ENCODE measurements around the gene CDH18. TPM values are rescaled to one million over a fixed set of nuclear protein-coding genes. Genes with fewer than 3 reads are reported as not detected.

CDH18 gene
- 1 to 10 TPM in 1 of 2 donors, under 1 TPM in 1; 0.78 to 2.0 TPM for total RNA-seq

GRCh38 chr5:19987612-19988361 is at the start of gene CDH18:
TSS of gene CDH18 (minus strand) at chr5:19988200. CDS start at chr5:19838986, 149,214 bp downstream.
- intact Hi-C loops (cut with DNase I) = no loop called here
- Histone ChIP-seq H3K4me3 (no peak within 1 kb of the TSS), H3K27me3 (no peaks in the 10 kb centered on the region), H3K36me3 (replicated peaks in 1 of 2; ENCODE audit: insufficient read depth in 1 of 2, low read depth in 2 of 2) (no peaks in the 10 kb centered on the region), H3K27ac (no peak within 1 kb of the TSS), H3K9me3 (no peaks in the 10 kb centered on the region), H3K4me1 (peaks cover 10% of the 10 kb centered on the region)
- peak; percentile 59 to 82 (median 60) for DNase-seq
- ATAC-seq = peak; percentile 97
- WGBS, 2 donors = 6% methylated on average over 26 of the region's 26 CpGs
- TF ChIP-seq POLR2A (IDR thresholded peaks at IDR 0.05) (no peak), CTCF (IDR thresholded peaks at IDR 0.05) (no peak)

- no peak for DNase-seq
- intact Hi-C loops (cut with DNase I) = no loop called here
- H3K4me3 ChIP-seq = no peak overlapping the region
- H3K9me3 ChIP-seq = no peaks in the 10 kb centered on the region
- H3K27me3 ChIP-seq = no peaks in the 10 kb centered on the region
- ATAC-seq = no peak
- 77 to 93% methylated on average over 1 of the region's 1 CpG for WGBS, 2 donors
- H3K27ac ChIP-seq = no peak overlapping the region
- no peaks in the 10 kb centered on the region for H3K36me3 ChIP-seq (replicated peaks in 1 of 2; ENCODE audit: insufficient read depth in 1 of 2, low read depth in 2 of 2)
- H3K4me1 ChIP-seq = no peaks in the 10 kb centered on the region
- no peak for TF ChIP-seq POLR2A (IDR thresholded peaks at IDR 0.05)
- TF ChIP-seq CTCF (IDR thresholded peaks at IDR 0.05) = no peak
Measured at GRCh38 chr5:20034717-20035116, 46.7 kb upstream of the CDH18 start.

- intact Hi-C loops (cut with DNase I) = no loop called here
- TF ChIP-seq CTCF (IDR thresholded peaks at IDR 0.05) (no peak), POLR2A (IDR thresholded peaks at IDR 0.05) (no peak)
- WGBS, 2 donors = 83 to 92% methylated on average over 2 of the region's 2 CpGs
- H3K27me3 ChIP-seq = no peaks in the 10 kb centered on the region
- H3K36me3 ChIP-seq (replicated peaks in 1 of 2; ENCODE audit: insufficient read depth in 1 of 2, low read depth in 2 of 2) = no peaks in the 10 kb centered on the region
- ATAC-seq (no peak), DNase-seq (no peak)
- H3K9me3 ChIP-seq = no peaks in the 10 kb centered on the region
- H3K4me1 ChIP-seq = no peaks in the 10 kb centered on the region
- H3K4me3 ChIP-seq = no peak overlapping the region
- no peak overlapping the region for H3K27ac ChIP-seq
Measured at GRCh38 chr5:20033881-20034280, 45.9 kb upstream of the CDH18 start.

- H3K27me3 ChIP-seq = no peaks in the 10 kb centered on the region
- no peaks in the 10 kb centered on the region for H3K9me3 ChIP-seq
- ATAC-seq = no peak
- no peak overlapping the region for H3K4me3 ChIP-seq
- DNase-seq = no peak
- TF ChIP-seq POLR2A (IDR thresholded peaks at IDR 0.05) (no peak), CTCF (IDR thresholded peaks at IDR 0.05) (no peak)
- H3K27ac ChIP-seq = no peak overlapping the region
- intact Hi-C loops (cut with DNase I) = no loop called here
- 20 to 21% methylated on average over 2 of the region's 2 CpGs for WGBS, 2 donors
- no peaks in the 10 kb centered on the region for H3K4me1 ChIP-seq
- no peaks in the 10 kb centered on the region for H3K36me3 ChIP-seq (replicated peaks in 1 of 2; ENCODE audit: insufficient read depth in 1 of 2, low read depth in 2 of 2)
Measured at GRCh38 chr5:20032896-20033295, 44.9 kb upstream of the CDH18 start.

- Histone ChIP-seq H3K4me3 (no peak overlapping the region), H3K4me1 (no peaks in the 10 kb centered on the region), H3K27me3 (no peaks in the 10 kb centered on the region), H3K36me3 (replicated peaks in 1 of 2; ENCODE audit: insufficient read depth in 1 of 2, low read depth in 2 of 2) (no peaks in the 10 kb centered on the region), H3K9me3 (no peaks in the 10 kb centered on the region), H3K27ac (no peak overlapping the region)
- TF ChIP-seq CTCF (IDR thresholded peaks at IDR 0.05) = no peak
- TF ChIP-seq POLR2A (IDR thresholded peaks at IDR 0.05) = no peak
- ATAC-seq (no peak), DNase-seq (no peak)
- intact Hi-C loops (cut with DNase I) = no loop called here
Measured at GRCh38 chr5:20030125-20030524, 42.1 kb upstream of the CDH18 start.

Measured in body of pancreas (tissue), 4 donors.